H1 (cell line): ENCODE results near the gene C9orf152. TPM values are rescaled to one million over a fixed set of nuclear protein-coding genes. Genes with fewer than 3 reads are reported as not detected.

Experiments used
- CTCF ChIA-PET: fragments of 300-600 bp; sonication (Branson Sonifier 250); formaldehyde crosslinking; loops from one replicate; lab custom pipeline; 2021; ENCODE audit not compliant: partially characterized antibody; lab: Charles Lee
- POLR2A ChIA-PET: fragments of 300-600 bp; sonication (Branson Sonifier 250); formaldehyde crosslinking; loops from one replicate; lab custom pipeline; 2021; ENCODE audit warnings: inconsistent platforms; ENCODE audit not compliant: partially characterized antibody; lab: Charles Lee
- DNase-seq, 2 experiments: peaks; one replicate each; pipeline versions ENCODE4 v3.0.0 to v3.0.0-alpha.2; 2010 to 2022; ENCODE audit warnings: low spot score in 2 of 2, low read depth in 1 of 2, mixed read lengths in 1 of 2
- FAIRE-seq: peaks from 2 replicates; lab custom pipeline; 2011; peaks lifted over from hg19 to GRCh38; lab: Jason Lieb, UNC
- H2AFZ ChIP-seq: 2 replicates; pipeline ENCODE4 v1.8.1; 2012; ENCODE audit warnings: low read length, inconsistent platforms
- H2AK5ac ChIP-seq: 2 replicates; pipeline ENCODE4 v1.6.1; 2013; ENCODE audit warnings: low read depth, low read length
- H2BK120ac ChIP-seq: replicated peaks from 2 replicates; pipeline ENCODE3; 2013; ENCODE audit warnings: low read depth, low read length, inconsistent platforms
- H2BK12ac ChIP-seq: 2 replicates; pipeline ENCODE4 v1.6.1; 2013; ENCODE audit warnings: low read depth, low read length
- H2BK15ac ChIP-seq: 2 replicates; pipeline ENCODE4 v1.6.1; 2013; ENCODE audit warnings: low read length
- H2BK20ac ChIP-seq: 2 replicates; pipeline ENCODE4 v1.6.1; 2013; ENCODE audit warnings: low read length
- H2BK5ac ChIP-seq: 2 replicates; pipeline ENCODE4 v1.6.1; 2013; ENCODE audit warnings: low read depth, low read length
- H3K14ac ChIP-seq: 2 replicates; pipeline ENCODE4 v1.6.1; 2013; ENCODE audit warnings: inconsistent platforms; ENCODE audit not compliant: insufficient read length
- H3K18ac ChIP-seq: 2 replicates; pipeline ENCODE4 v1.6.1; 2013; ENCODE audit warnings: low read length; ENCODE audit errors: extremely low read depth
- H3K23ac ChIP-seq: 2 replicates; pipeline ENCODE4 v1.6.1; 2013; ENCODE audit warnings: inconsistent platforms; ENCODE audit not compliant: insufficient read length
- H3K23me2 ChIP-seq: 2 replicates; pipeline ENCODE4 v1.6.1; 2013; ENCODE audit warnings: low read depth, low read length
- H3K27ac ChIP-seq: 2 replicates; pipeline ENCODE4 v1.6.1; 2011; ENCODE audit warnings: low read depth, low read length, inconsistent platforms
- H3K27me3 ChIP-seq, 4 experiments: replicated peaks in 1 of 4; 1 replicate in 1 of 4; 2 replicates in 3 of 4; pipeline versions ENCODE4 v1.6.1 to v1.8.1; 2011 to 2013; ENCODE audit warnings: low read length in 3 of 4, mild to moderate bottlenecking in 3 of 4, inconsistent platforms in 2 of 4, mixed read lengths in 2 of 4, moderate library complexity in 1 of 4; ENCODE audit not compliant: control insufficient read depth in 3 of 4, insufficient read depth in 3 of 4; ENCODE audit errors: extremely low read depth in 1 of 4
- H3K36me3 ChIP-seq, 4 experiments: 2 replicates each; pipeline versions ENCODE4 v1.6.1 to v1.8.1; 2011 to 2013; ENCODE audit warnings: mild to moderate bottlenecking in 4 of 4, low read length in 3 of 4, moderate library complexity in 2 of 4, control low read depth in 1 of 4, inconsistent platforms in 1 of 4; ENCODE audit not compliant: insufficient read depth in 4 of 4, control insufficient read depth in 2 of 4
- H3K4ac ChIP-seq: replicated peaks from 2 replicates; pipeline ENCODE3; 2013; ENCODE audit warnings: low read length, low read depth, mixed read lengths, inconsistent platforms; ENCODE audit not compliant: insufficient read length
- H3K4me1 ChIP-seq, 4 experiments: replicated peaks in 1 of 4; 1 replicate in 1 of 4; 2 replicates in 3 of 4; pipeline versions ENCODE4 v1.6.1 to v1.8.1; 2011 to 2013; ENCODE audit warnings: low read length in 3 of 4, inconsistent platforms in 2 of 4, mixed read lengths in 1 of 4; ENCODE audit not compliant: insufficient read depth in 4 of 4, control insufficient read depth in 3 of 4
- H3K4me2 ChIP-seq, 2 experiments: 2 replicates each; pipeline versions ENCODE4 v1.6.1 to v1.8.1; 2011 to 2013; ENCODE audit warnings: low read depth in 2 of 2, low read length in 2 of 2, control low read depth in 1 of 2, inconsistent platforms in 1 of 2, mild to moderate bottlenecking in 1 of 2; ENCODE audit not compliant: insufficient read depth in 1 of 2
- H3K4me3 ChIP-seq, 4 experiments: fragments of 200-600, 300-600 bp in 1 of 4; sonication (generic), shearing (Covaris generic), sonication (Bioruptor Twin) in 1 of 4; 2 replicates each; pipeline versions ENCODE4 v1.5.1 to v1.8.1; 2011 to 2016; ENCODE audit warnings: low read length in 4 of 4, low read depth in 3 of 4, control low read depth in 2 of 4, inconsistent platforms in 2 of 4, mild to moderate bottlenecking in 2 of 4, mixed read lengths in 1 of 4, moderate library complexity in 1 of 4; ENCODE audit not compliant: insufficient read depth in 2 of 4; ENCODE audit errors: extremely low read depth in 1 of 4
- H3K56ac ChIP-seq: replicated peaks from 2 replicates; pipeline ENCODE3; 2013; ENCODE audit warnings: low read depth, mild to moderate bottlenecking, mixed read lengths, low read length, inconsistent platforms; ENCODE audit not compliant: insufficient read length
- H3K79me1 ChIP-seq: 2 replicates; pipeline ENCODE4 v1.6.1; 2013; ENCODE audit warnings: low read depth, low read length, control low read depth
- H3K79me2 ChIP-seq, 2 experiments: 2 replicates each; pipeline versions ENCODE4 v1.6.1 to v1.8.1; 2012 to 2013; ENCODE audit warnings: low read length in 2 of 2, mild to moderate bottlenecking in 2 of 2, inconsistent platforms in 1 of 2; ENCODE audit not compliant: insufficient read depth in 2 of 2, control insufficient read depth in 1 of 2
- H3K9ac ChIP-seq, 4 experiments: replicated peaks in 1 of 4; 1 replicate in 1 of 4; 2 replicates in 3 of 4; pipeline versions ENCODE4 v1.6.1 to v1.8.1; 2011 to 2013; ENCODE audit warnings: low read depth in 3 of 4, low read length in 3 of 4, control low read depth in 2 of 4, mild to moderate bottlenecking in 2 of 4, moderate library complexity in 2 of 4, inconsistent platforms in 1 of 4; ENCODE audit errors: extremely low read depth in 1 of 4
- H3K9me3 ChIP-seq, 2 experiments: 2 replicates each; pipeline versions ENCODE4 v1.6.1 to v1.8.1; 2012 to 2013; ENCODE audit warnings: mild to moderate bottlenecking in 2 of 2, moderate library complexity in 2 of 2, control low read depth in 1 of 2, inconsistent platforms in 1 of 2, low read depth in 1 of 2, low read length in 1 of 2, mixed read lengths in 1 of 2; ENCODE audit not compliant: insufficient read depth in 2 of 2
- H4K20me1 ChIP-seq, 2 experiments: replicated peaks in 1 of 2; 2 replicates each; pipeline versions ENCODE3 to v1.8.1; 2011 to 2013; ENCODE audit warnings: inconsistent platforms in 2 of 2, low read length in 2 of 2, mild to moderate bottlenecking in 1 of 2; ENCODE audit not compliant: insufficient read depth in 2 of 2, control insufficient read depth in 1 of 2
- H4K5ac ChIP-seq: 2 replicates; pipeline ENCODE4 v1.6.1; 2013; ENCODE audit warnings: low read length, low read depth, mixed read lengths, inconsistent platforms; ENCODE audit not compliant: insufficient read length
- H4K8ac ChIP-seq: 2 replicates; pipeline ENCODE4 v1.8.0; 2013; ENCODE audit warnings: mild to moderate bottlenecking, moderate library complexity, low read length, inconsistent platforms; ENCODE audit not compliant: insufficient read depth; ENCODE audit errors: extremely low read depth
- H4K91ac ChIP-seq: replicated peaks from 2 replicates; pipeline ENCODE3; 2013; ENCODE audit warnings: low read length, mixed read lengths, inconsistent platforms; ENCODE audit not compliant: insufficient read length
- BRCA1 ChIP-seq: IDR thresholded peaks from 2 replicates; pipeline ENCODE4 v1.6.1; 2012; ENCODE audit warnings: low read depth, low read length, improper control_type of control experiment
- FOSL1 ChIP-seq: IDR thresholded peaks from 2 replicates; pipeline ENCODE4 v1.6.1; 2011; ENCODE audit warnings: mild to moderate bottlenecking, low read depth, low read length, moderate library complexity; ENCODE audit not compliant: insufficient read depth
- MAFK ChIP-seq: IDR thresholded peaks from 2 replicates; pipeline ENCODE4 v1.6.1; 2012; ENCODE audit warnings: low read depth, mild to moderate bottlenecking, improper control_type of control experiment, low read length
- SUZ12 ChIP-seq: fragments of 200-600 bp; sonication (generic); IDR thresholded peaks from 2 replicates; pipeline ENCODE4 v1.6.1; 2012; ENCODE audit warnings: mild to moderate bottlenecking, inconsistent platforms, low read length, moderate library complexity, mixed read lengths
- TAF1 ChIP-seq: IDR thresholded peaks from 2 replicates; pipeline ENCODE4 v1.6.1; 2011; ENCODE audit warnings: mild to moderate bottlenecking, low read depth, low read length
- TAF7 ChIP-seq: optimal IDR thresholded peaks from 2 replicates; pipeline ENCODE3; 2011; ENCODE audit warnings: low read depth, mild to moderate bottlenecking, inconsistent platforms, low read length, moderate library complexity, borderline replicate concordance
- TBP ChIP-seq: IDR thresholded peaks from 2 replicates; pipeline ENCODE4 v1.6.1; 2011; ENCODE audit warnings: low read depth, low read length, improper control_type of control experiment
- TCF12 ChIP-seq: IDR thresholded peaks from 2 replicates; pipeline ENCODE4 v1.6.1; 2011; ENCODE audit warnings: low read depth, mild to moderate bottlenecking, low read length
- WGBS, 2 experiments: shearing (Covaris generic) in 1 of 2; methylation state at CpG; one replicate each; pipeline versions ENCODE4 v1.1.6 to v1.1.7; 2013 to 2015; ENCODE audit warnings: low lambda C conversion rate in 2 of 2, mixed read lengths in 2 of 2, inconsistent platforms in 1 of 2, low coverage in 1 of 2, missing lambda C conversion rate in 1 of 2; ENCODE audit not compliant: insufficient replicate concordance in 2 of 2, insufficient coverage in 1 of 2, insufficient read length in 1 of 2; ENCODE audit errors: extremely low coverage in 1 of 2, missing lambda C conversion rate in 1 of 2; 5-methylcytosine and 5-hydroxymethylcytosine counted together
- polyA plus RNA-seq, 7 experiments: library from polyadenylated mRNA; depleted of rRNA in 3 of 7; stranded (reverse) in 5 of 7; unstranded in 2 of 7; fragments of >200 nt in 5 of 7; fragments of 200-250 nt in 2 of 7; gene quantifications; 1 replicate in 5 of 7; 2 replicates in 1 of 7; 4 replicates in 1 of 7; pipeline versions ENCODE4 v1.2.1 to v1.2.3, GENCODE V29; 2011 to 2013; ENCODE audit warnings: missing spikeins in 2 of 7, mixed read lengths in 2 of 7
- total RNA-seq: library from RNA; stranded (reverse); fragmentation: NEBNext Ultra II Directional; extraction: Animal tissue kit (Norgen Biotek cat#: 25700); gene quantifications from 2 replicates; pipeline ENCODE4 v1.2.1, GENCODE V29; 2021

C9orf152 gene
- total and polyA plus RNA-seq, 2 of the 8 experiments (the other 6 are each of a cell fraction or from before 2014, with no cell fraction given), result not detected

GRCh38 chr9:110186254-110186653 is 21.7 kb downstream of the C9orf152 start:
- Histone ChIP-seq H2AK5ac (no peak overlapping the region), H3K9me3 (no peaks in the 10 kb centered on the region; a peak in 1 of 4 replicates), H3K4ac (no peak overlapping the region), H3K27me3 (no peaks in the 10 kb centered on the region), H3K23ac (no peak overlapping the region), H4K91ac (no peak overlapping the region), H2BK12ac (no peak overlapping the region), H4K8ac (no peak overlapping the region), H4K20me1 (no peaks in the 10 kb centered on the region), H3K36me3 (no peaks in the 10 kb centered on the region), H2BK15ac (no peak overlapping the region), H3K27ac (no peak overlapping the region), H2AFZ (no peak overlapping the region), H2BK20ac (no peak overlapping the region), H3K9ac (no peak overlapping the region), H4K5ac (no peak overlapping the region), H2BK5ac (no peak overlapping the region), H3K79me2 (no peaks in the 10 kb centered on the region), H3K23me2 (no peaks in the 10 kb centered on the region), H3K14ac (no peak overlapping the region), H3K4me3 (no peak overlapping the region), H3K56ac (no peak overlapping the region), H2BK120ac (no peak overlapping the region), H3K79me1 (no peaks in the 10 kb centered on the region), H3K18ac (no peak overlapping the region), H3K4me2 (no peak overlapping the region), H3K4me1 (no peaks in the 10 kb centered on the region)
- TF ChIP-seq BRCA1 (no peak), TAF1 (no peak), TBP (no peak), TAF7 (no peak), MAFK (no peak), FOSL1 (no peak), SUZ12 (no peak), TCF12 (no peak)
- FAIRE-seq (no peak), DNase-seq (no peak)
- WGBS, 2 experiments, result 86% methylated on average over 2 of the region's 2 CpGs; no CpG with 5 or more reads in 1 of the 2 experiments
- ChIA-PET POLR2A (no interaction called here), CTCF (interaction anchor here (1.1 to 9.1 kb wide), 4 partner anchors 29 to 429 kb away, joined by 3 to 166 read pairs (median 6); no protein-coding TSS in a partner anchor)
